ENCODE measurements around the gene DKK3.

The DKK3 gene

DNA sequence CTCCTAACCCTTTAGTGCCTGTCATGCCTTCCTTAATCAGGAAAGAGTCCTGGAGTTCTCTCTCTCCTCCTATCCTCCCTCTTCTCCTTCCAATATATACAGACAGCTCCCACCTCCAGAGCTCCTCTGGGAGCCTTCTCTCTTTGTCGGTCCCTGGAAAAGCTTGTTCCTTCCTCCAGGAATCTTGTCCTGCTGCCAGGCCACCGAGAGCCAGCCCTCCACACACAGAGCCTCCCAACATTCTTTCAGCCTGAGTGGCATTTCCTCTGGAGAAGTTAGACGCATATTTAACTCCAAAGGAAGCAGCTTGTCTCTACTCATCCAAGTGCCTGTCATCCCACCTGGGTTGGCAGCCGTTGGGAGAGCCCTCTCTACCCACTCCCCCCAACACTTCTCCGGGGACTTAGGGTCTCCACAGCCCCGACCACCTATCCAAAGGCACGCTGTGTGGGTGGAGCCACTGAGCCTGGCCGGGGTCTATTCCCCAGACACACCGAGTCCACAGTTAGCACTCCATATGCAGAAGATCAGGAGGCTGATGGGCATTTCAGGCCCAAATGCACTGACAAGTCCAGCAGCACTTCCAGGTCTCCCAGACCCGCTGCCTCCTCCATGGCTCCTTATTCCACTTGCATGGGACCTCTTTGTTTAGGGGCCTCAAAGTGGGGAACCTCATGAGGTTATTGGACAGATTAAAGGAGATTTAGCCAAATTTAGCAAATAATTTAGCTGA, 31.1 kb downstream of the DKK3 start:
- no CpG with 5 or more reads among the region's 10 CpGs for WGBS (ENCODE audit: extremely low coverage, insufficient coverage, low lambda C conversion rate)
- Histone ChIP-seq H3K9ac (ENCODE audit: low read length) (peak overlapping the region; percentile 11), H2BK15ac (replicated peaks; ENCODE audit: low read depth) (no peak overlapping the region), H2BK5ac (ENCODE audit: low read length) (peak overlapping the region; percentile 37), H3K79me2 (ENCODE audit: control insufficient read depth, insufficient read depth, low read length) (no peaks in the 10 kb centered on the region), H2AK5ac (ENCODE audit: low read length) (no peak overlapping the region), H3K27ac (ENCODE audit: low read depth, low read length) (peak overlapping the region; percentile 84), H3K36me3 (ENCODE audit: control insufficient read depth, insufficient read depth, low read length) (no peaks in the 10 kb centered on the region), H3K56ac (ENCODE audit: low read length) (peak overlapping the region; percentile 50), H3K79me1 (ENCODE audit: low read length) (no peaks in the 10 kb centered on the region), H3K23ac (ENCODE audit: low read length) (no peak overlapping the region), H2BK120ac (ENCODE audit: low read depth, low read length) (no peak overlapping the region), H3K18ac (ENCODE audit: low read length) (peak overlapping the region; percentile 13), H3K4ac (ENCODE audit: low read depth, low read length) (no peak overlapping the region), H4K8ac (ENCODE audit: low read depth, low read length) (peak overlapping the region; percentile 39), H4K5ac (ENCODE audit: low read length) (peak overlapping the region; percentile 40), H3K4me1 (ENCODE audit: control insufficient read depth, low read depth, low read length) (peaks cover 24% of the 10 kb centered on the region), H3K27me3 (ENCODE audit: insufficient read depth, low read length, poor library complexity) (no peaks in the 10 kb centered on the region), H3K4me2 (ENCODE audit: low read length) (no peak overlapping the region), H3K4me3 (ENCODE audit: low read length) (no peak overlapping the region)
- DNase-seq = peak; percentile 91

DNA sequence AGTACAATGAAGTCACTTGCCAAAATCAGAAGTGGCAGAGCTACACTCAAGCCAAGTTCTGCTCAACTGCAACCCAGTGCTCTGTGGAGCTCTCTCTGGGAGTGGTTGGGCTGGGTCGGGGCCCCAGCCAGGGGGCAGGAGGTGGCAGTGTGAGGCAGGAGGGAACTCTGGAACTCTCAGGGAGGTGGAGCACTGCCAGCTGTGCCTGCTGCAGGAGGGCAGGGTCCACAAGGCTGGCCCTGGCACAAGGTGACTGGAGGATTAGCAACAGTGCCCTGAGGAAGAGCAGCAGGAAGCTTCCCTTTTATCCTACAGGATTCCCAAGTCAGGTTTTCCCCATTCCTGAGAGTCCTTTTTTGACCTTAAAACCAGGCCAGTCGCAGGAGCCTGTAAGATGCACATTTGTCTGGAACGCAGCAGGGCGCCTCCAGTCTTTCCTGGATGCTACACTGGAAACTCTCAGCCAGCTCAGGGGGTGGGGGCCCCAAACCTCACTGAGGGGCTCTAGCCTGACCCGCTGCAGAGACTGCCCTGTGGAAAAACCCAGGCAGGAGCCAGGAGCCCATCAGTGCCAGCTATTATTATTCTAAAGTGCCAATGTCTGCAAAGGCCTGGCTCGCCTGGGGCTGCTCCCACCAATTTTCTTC, 31.8 kb downstream of the DKK3 start:
- H2BK5ac ChIP-seq (ENCODE audit: low read length) = peak overlapping the region; percentile 37
- no peak overlapping the region for H3K4me3 ChIP-seq (ENCODE audit: low read length)
- peak overlapping the region; percentile 30 for H3K56ac ChIP-seq (ENCODE audit: low read length)
- no CpG with 5 or more reads among the region's 6 CpGs for WGBS (ENCODE audit: extremely low coverage, insufficient coverage, low lambda C conversion rate)
- no peaks in the 10 kb centered on the region for H3K79me2 ChIP-seq (ENCODE audit: control insufficient read depth, insufficient read depth, low read length)
- peak overlapping the region; percentile 84 for H3K27ac ChIP-seq (ENCODE audit: low read depth, low read length)
- no peak overlapping the region for H2AK5ac ChIP-seq (ENCODE audit: low read length)
- H3K23ac ChIP-seq (ENCODE audit: low read length) = no peak overlapping the region
- H3K79me1 ChIP-seq (ENCODE audit: low read length) = no peaks in the 10 kb centered on the region
- peak overlapping the region; percentile 11 for H3K9ac ChIP-seq (ENCODE audit: low read length)
- no peak overlapping the region for H4K8ac ChIP-seq (ENCODE audit: low read depth, low read length)
- H3K27me3 ChIP-seq (ENCODE audit: insufficient read depth, low read length, poor library complexity) = no peaks in the 10 kb centered on the region
- H3K4ac ChIP-seq (ENCODE audit: low read depth, low read length) = no peak overlapping the region
- no peaks in the 10 kb centered on the region for H3K36me3 ChIP-seq (ENCODE audit: control insufficient read depth, insufficient read depth, low read length)
- no peak overlapping the region for H3K4me2 ChIP-seq (ENCODE audit: low read length)
- H2BK15ac ChIP-seq (replicated peaks; ENCODE audit: low read depth) = no peak overlapping the region
- peak overlapping the region; percentile 40 for H4K5ac ChIP-seq (ENCODE audit: low read length)
- H2BK120ac ChIP-seq (ENCODE audit: low read depth, low read length) = peak overlapping the region; percentile 2
- no peak for DNase-seq
- peaks cover 24% of the 10 kb centered on the region for H3K4me1 ChIP-seq (ENCODE audit: control insufficient read depth, low read depth, low read length)
- H3K18ac ChIP-seq (ENCODE audit: low read length) = peak overlapping the region; percentile 13

DNA sequence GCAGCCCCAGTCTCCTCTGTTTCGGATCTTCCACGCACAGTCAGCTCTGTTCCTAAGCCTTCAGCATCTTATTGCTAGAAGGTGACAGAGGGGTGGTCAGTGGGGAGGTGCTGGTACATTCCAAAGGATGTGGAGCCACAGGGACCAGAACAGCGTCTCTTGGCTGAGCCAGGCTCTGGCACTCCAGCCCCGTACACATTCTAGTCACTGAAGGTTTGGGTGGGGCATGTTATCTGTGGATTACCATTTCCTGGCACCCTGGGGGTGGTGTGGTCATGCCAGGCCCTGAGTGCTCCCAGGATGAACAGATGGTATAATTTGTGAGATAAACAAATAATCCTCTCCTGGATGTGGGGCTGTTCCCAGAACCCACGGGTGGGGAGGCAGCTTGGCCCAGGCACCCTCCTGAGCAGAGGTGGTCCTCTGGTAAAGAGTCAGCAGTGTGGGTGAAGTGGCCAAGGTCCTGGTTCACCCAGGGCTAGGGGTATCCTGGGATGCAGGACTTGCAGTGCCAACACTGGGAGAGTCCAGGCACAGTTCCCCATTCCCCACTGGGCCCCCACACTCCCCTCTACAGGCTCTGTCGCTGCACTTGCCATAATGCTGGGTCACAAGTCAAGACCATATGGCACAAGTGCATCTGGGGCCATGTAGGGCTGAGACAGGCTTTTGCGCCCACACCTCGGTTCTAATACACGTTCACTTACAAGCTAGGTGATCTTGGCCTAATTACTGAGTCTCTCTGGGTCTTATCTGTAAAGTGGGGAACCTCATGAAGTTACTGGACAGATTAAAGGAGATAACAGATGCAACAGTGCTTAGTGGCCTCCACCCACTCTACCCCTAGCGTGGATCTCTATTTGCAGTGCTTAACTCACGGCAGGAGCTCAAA, 33.0 kb downstream of the DKK3 start:
- Histone ChIP-seq H3K4ac (ENCODE audit: low read depth, low read length) (no peak overlapping the region), H2BK120ac (ENCODE audit: low read depth, low read length) (no peak overlapping the region), H2BK15ac (replicated peaks; ENCODE audit: low read depth) (no peak overlapping the region), H3K4me1 (ENCODE audit: control insufficient read depth, low read depth, low read length) (peaks cover 23% of the 10 kb centered on the region), H3K23ac (ENCODE audit: low read length) (no peak overlapping the region), H3K27me3 (ENCODE audit: insufficient read depth, low read length, poor library complexity) (no peaks in the 10 kb centered on the region), H2BK5ac (ENCODE audit: low read length) (no peak overlapping the region), H3K79me1 (ENCODE audit: low read length) (no peaks in the 10 kb centered on the region), H3K4me3 (ENCODE audit: low read length) (no peak overlapping the region), H3K36me3 (ENCODE audit: control insufficient read depth, insufficient read depth, low read length) (no peaks in the 10 kb centered on the region), H3K27ac (ENCODE audit: low read depth, low read length) (no peak overlapping the region), H3K4me2 (ENCODE audit: low read length) (no peak overlapping the region), H3K79me2 (ENCODE audit: control insufficient read depth, insufficient read depth, low read length) (no peaks in the 10 kb centered on the region), H4K5ac (ENCODE audit: low read length) (no peak overlapping the region), H3K56ac (ENCODE audit: low read length) (no peak overlapping the region), H3K9ac (ENCODE audit: low read length) (no peak overlapping the region), H3K18ac (ENCODE audit: low read length) (no peak overlapping the region), H4K8ac (ENCODE audit: low read depth, low read length) (no peak overlapping the region), H2AK5ac (ENCODE audit: low read length) (no peak overlapping the region)
- peak; percentile 64 for DNase-seq
- WGBS (ENCODE audit: extremely low coverage, insufficient coverage, low lambda C conversion rate) = no CpG with 5 or more reads among the region's 11 CpGs

DNA sequence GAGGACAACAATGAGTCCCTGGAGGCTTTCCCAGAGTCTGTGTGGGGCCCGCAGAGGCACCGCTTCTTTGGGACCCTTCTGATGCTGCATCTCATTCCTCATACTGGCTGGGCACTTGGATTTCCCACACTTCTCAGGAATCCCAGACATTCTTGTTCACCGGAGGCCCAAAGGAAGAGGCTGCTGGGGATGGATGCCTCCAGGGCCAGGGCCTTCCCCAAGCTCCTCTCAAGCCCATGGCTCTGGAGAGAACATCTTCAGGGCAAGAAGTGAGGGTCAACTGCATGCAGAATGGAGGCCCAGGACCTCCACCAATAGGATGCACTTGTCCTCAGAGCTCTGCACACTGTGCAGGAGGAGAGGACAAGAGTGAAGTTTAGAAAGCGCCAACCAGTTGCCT, 34.6 kb downstream of the DKK3 start:
- no peak overlapping the region for H2BK15ac ChIP-seq (replicated peaks; ENCODE audit: low read depth)
- no peak overlapping the region for H3K23ac ChIP-seq (ENCODE audit: low read length)
- H2BK5ac ChIP-seq (ENCODE audit: low read length) = no peak overlapping the region
- no peaks in the 10 kb centered on the region for H3K36me3 ChIP-seq (ENCODE audit: control insufficient read depth, insufficient read depth, low read length)
- H3K4ac ChIP-seq (ENCODE audit: low read depth, low read length) = no peak overlapping the region
- H3K4me1 ChIP-seq (ENCODE audit: control insufficient read depth, low read depth, low read length) = peaks cover 13% of the 10 kb centered on the region
- H3K27me3 ChIP-seq (ENCODE audit: insufficient read depth, low read length, poor library complexity) = no peaks in the 10 kb centered on the region
- H3K4me2 ChIP-seq (ENCODE audit: low read length) = no peak overlapping the region
- H2AK5ac ChIP-seq (ENCODE audit: low read length) = no peak overlapping the region
- no peak overlapping the region for H3K56ac ChIP-seq (ENCODE audit: low read length)
- H2BK120ac ChIP-seq (ENCODE audit: low read depth, low read length) = no peak overlapping the region
- H3K9ac ChIP-seq (ENCODE audit: low read length) = no peak overlapping the region
- no peak overlapping the region for H3K18ac ChIP-seq (ENCODE audit: low read length)
- H3K27ac ChIP-seq (ENCODE audit: low read depth, low read length) = peak overlapping the region; percentile 4
- H3K4me3 ChIP-seq (ENCODE audit: low read length) = no peak overlapping the region
- H4K5ac ChIP-seq (ENCODE audit: low read length) = no peak overlapping the region
- DNase-seq = no peak
- no peak overlapping the region for H4K8ac ChIP-seq (ENCODE audit: low read depth, low read length)
- H3K79me2 ChIP-seq (ENCODE audit: control insufficient read depth, insufficient read depth, low read length) = no peaks in the 10 kb centered on the region
- H3K79me1 ChIP-seq (ENCODE audit: low read length) = no peaks in the 10 kb centered on the region
- WGBS (ENCODE audit: extremely low coverage, insufficient coverage, low lambda C conversion rate) = no CpG with 5 or more reads among the region's 4 CpGs

DNA sequence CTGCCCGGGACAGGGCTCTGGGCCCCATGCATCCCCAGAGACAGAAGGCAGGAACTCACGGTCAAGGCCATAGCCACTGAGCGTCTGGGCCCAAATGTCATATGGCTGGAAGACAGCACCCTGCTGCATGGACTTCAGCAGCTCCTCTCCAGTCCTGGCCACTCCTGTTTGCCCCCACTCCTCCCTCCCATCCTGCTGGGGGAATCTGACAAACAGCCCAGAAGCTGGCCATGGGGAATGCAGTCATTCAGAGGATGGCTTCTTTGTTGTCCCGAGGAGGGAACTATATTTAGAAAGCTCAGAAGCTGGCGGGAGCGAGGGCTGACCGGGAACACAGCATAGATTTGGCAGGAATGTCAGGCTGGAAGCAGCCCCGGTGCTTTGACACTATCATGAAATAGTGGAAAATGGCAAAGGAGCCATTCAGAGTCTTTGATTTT, 35.0 kb downstream of the DKK3 start:
- Histone ChIP-seq H3K4me2 (ENCODE audit: low read length) (no peak overlapping the region), H3K36me3 (ENCODE audit: control insufficient read depth, insufficient read depth, low read length) (no peaks in the 10 kb centered on the region), H3K4me1 (ENCODE audit: control insufficient read depth, low read depth, low read length) (peaks cover 13% of the 10 kb centered on the region)

More for the DNA sequence above, 35.0 kb downstream of the DKK3 start:
- DNase-seq = no peak
- WGBS (ENCODE audit: extremely low coverage, insufficient coverage, low lambda C conversion rate) = no CpG with 5 or more reads among the region's 8 CpGs
- H2BK5ac ChIP-seq (ENCODE audit: low read length) = no peak overlapping the region
- H3K18ac ChIP-seq (ENCODE audit: low read length) = no peak overlapping the region
- no peak overlapping the region for H2AK5ac ChIP-seq (ENCODE audit: low read length)
- no peaks in the 10 kb centered on the region for H3K79me2 ChIP-seq (ENCODE audit: control insufficient read depth, insufficient read depth, low read length)
- H3K27ac ChIP-seq (ENCODE audit: low read depth, low read length) = peak overlapping the region; percentile 4
- no peak overlapping the region for H4K8ac ChIP-seq (ENCODE audit: low read depth, low read length)
- no peaks in the 10 kb centered on the region for H3K79me1 ChIP-seq (ENCODE audit: low read length)
- H3K56ac ChIP-seq (ENCODE audit: low read length) = no peak overlapping the region
- no peak overlapping the region for H3K4me3 ChIP-seq (ENCODE audit: low read length)
- no peak overlapping the region for H2BK120ac ChIP-seq (ENCODE audit: low read depth, low read length)
- H3K27me3 ChIP-seq (ENCODE audit: insufficient read depth, low read length, poor library complexity) = no peaks in the 10 kb centered on the region
- no peak overlapping the region for H2BK15ac ChIP-seq (replicated peaks; ENCODE audit: low read depth)
- no peak overlapping the region for H3K4ac ChIP-seq (ENCODE audit: low read depth, low read length)
- H3K9ac ChIP-seq (ENCODE audit: low read length) = no peak overlapping the region
- H4K5ac ChIP-seq (ENCODE audit: low read length) = no peak overlapping the region
- no peak overlapping the region for H3K23ac ChIP-seq (ENCODE audit: low read length)
